HG03280 (cell line): ENCODE measurements around the gene RASGRP1.
"Not testable (repeated sequence)": the region's sequence is repeated elsewhere in the genome, so short reads cannot be mapped to it uniquely, and the experiment has no call there.

Source experiments
- ATAC-seq: cut with Tn5 transposase; IDR thresholded peaks from one replicate; pipeline ENCODE4 v1.9.1; 2021; ENCODE audit warnings: mild to moderate bottlenecking, moderate library complexity; ENCODE audit not compliant: unreplicated experiment

RASGRP1 gene

DNA sequence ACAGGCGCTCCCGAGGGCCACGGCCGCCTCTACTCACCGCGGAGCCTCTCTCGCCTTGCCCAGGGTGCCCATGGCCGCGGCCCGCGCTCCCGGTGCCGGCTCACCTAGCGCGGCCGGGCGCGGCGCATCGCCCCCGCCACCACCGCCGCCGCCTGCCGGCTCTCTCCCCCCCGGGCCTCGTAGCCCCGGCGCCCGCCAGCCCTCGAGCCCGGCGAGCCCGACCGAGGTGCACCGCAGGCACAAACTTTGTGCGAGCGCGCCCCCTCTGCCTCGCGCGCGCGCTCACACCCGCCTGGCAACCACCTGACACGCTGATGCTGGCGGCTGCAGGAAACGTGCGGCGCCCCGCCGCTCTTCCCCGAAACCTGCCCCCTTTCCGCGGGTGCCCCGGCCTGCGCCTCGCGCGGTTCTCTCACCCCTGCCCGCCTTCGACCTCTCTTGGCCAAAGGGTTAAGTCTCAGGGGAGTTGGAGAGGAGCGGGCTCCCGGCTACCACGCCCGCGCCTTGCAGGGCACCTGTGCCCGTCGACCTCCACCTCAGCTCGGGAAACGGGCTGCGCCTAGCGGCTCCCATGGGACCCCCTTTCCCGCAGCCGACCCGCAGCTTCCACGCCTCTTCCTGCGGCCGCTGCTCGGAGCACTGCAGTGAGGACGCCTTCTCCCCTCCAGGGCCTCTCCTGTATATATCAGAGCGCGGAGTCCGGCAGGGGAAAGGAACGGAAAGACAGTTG, at the start of gene RASGRP1:
Gene RASGRP1, minus strand, starts transcription at position 258 of the 730 bp plus-strand sequence. Its CDS starts 186 bp downstream, at position 72.
- peak; percentile 72 for ATAC-seq

- ATAC-seq: no peak
These were observed 48.5 kb upstream of the RASGRP1 start for GRCh38 chr15:38613085-38613484.

DNA sequence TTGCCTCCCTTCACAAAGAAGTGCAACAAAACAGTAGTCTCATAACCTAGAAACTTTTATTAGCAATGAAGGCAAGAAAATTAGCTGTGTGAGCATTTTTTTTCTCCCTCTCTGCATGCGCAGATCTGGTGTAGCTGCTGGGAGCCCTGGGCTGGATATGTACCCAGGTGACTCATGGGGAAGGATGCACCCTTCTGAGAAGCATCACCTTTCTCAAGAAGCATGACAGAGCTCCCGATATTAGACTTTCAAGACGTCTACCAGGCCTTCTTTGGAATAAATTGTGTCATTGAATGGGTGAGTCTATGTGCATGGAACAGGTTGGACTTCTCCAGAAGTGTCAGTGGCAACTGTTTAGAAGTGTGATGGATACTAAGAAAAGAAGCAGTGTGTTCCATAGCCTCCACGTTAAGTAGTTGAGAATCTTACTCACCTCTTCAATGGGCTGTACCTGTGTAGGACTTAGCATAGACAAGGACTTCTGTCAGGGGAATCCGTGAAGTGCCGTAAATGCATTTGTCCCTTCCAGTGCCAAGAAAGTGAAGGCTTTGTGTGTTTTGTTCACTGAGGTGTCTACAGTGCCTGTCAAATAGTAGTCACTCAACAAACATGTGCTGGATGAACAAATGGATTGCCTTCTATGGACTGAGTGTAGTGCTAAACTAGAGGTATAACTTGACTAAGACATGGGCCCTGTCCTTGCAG, 47.7 kb upstream of the RASGRP1 start:
- no peak for ATAC-seq

GRCh38 chr15:38611228-38611627, 46.6 kb upstream of the RASGRP1 start:
- ATAC-seq: no peak

- ATAC-seq: no peak
These were observed 46.1 kb upstream of the RASGRP1 start for GRCh38 chr15:38610748-38611147.

GRCh38 chr15:38609097-38609738, 44.6 kb upstream of the RASGRP1 start:
- ATAC-seq: no peak

- no peak for ATAC-seq
These were observed 44.1 kb upstream of the RASGRP1 start for GRCh38 chr15:38608682-38609081.

DNA sequence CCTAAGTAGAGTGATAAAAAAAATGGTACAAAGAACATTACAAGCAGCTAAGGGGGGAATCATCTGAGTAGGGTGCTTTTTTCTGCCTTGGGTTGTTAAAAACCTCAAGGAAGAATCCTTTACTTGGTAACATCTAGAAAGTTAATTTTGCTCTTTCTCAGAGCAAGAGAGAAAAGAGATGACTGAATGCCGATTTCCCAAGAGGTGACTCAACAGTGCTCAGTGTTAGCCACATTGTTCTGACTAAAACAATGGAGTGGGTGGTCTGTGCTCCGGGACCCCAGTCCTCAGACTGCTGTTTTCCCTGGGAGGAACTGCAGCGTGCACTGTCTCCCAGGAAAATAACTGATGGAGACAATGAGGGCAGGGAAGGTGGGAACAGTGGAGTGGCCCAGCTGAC, 41.1 kb upstream of the RASGRP1 start:
- no peak for ATAC-seq

DNA sequence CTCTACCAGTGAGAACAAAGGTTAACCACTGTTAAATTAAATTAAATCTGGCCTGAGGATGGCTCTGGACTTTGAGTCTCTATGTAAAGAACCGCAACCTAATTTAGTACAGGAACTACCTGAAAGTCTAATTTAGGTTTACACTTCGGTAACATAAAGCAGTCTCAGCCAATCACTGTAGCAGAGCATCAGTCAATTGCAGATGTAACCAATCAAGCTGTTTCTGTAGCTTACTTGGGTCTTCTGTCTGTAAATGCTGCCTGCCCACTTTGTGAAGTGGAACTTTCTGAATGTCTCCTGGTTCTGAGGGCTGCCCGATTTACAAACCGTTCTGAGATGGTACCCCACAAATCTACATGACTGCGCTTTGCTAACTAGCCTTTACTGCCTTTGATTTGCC, 39.1 kb upstream of the RASGRP1 start:
- ATAC-seq: no peak

- no peak for ATAC-seq
These were observed 38.5 kb upstream of the RASGRP1 start for GRCh38 chr15:38602910-38603670.

DNA sequence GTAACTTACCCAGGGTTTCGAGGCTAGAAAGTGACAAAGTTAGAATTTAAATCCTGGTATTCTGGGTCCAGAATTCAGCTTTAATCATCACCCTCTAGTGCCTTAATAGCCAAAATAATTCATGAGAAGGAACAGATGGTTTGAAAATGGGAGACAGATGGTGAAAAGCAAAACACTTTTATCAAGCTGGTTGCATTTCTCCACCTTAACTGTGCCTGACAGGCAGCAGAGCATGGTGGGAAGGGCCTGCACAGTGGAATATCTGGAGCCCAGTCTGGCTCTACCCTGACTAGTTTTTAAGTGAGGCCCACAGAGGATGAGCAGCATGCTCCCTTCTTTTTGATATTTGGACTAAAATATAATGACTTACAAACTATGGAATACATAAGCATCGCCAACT, 35.6 kb upstream of the RASGRP1 start:
- ATAC-seq: no peak

GRCh38 chr15:38598749-38599148, 34.1 kb upstream of the RASGRP1 start:
- no peak for ATAC-seq

GRCh38 chr15:38597219-38597800, 32.7 kb upstream of the RASGRP1 start:
- no peak for ATAC-seq

- ATAC-seq: no peak
These were observed 28.9 kb upstream of the RASGRP1 start for GRCh38 chr15:38593524-38593923.

DNA sequence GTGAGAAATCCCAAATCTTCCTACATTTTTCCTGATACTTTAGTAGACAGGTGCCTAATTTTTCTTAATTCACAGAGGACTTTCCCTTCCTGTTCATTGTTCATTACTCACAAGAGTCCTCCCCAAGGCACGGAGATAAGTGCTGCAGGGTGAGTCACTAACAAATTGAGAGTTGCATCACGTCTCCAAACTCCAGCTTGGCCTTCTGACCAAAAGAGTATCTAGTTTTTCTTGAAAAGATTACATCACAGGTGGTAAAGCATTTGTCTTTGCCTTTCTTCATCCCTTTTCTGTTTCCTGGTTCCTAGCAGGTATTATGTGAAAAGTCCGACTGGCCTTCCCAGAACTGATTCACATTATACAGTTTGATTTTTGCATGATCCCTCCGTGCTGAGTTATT, 24.9 kb upstream of the RASGRP1 start:
- no peak for ATAC-seq

- no peak for ATAC-seq
These were observed 24.1 kb upstream of the RASGRP1 start for GRCh38 chr15:38588672-38589071.

- ATAC-seq: no peak
These were observed 22.6 kb upstream of the RASGRP1 start for GRCh38 chr15:38587214-38587613.

DNA sequence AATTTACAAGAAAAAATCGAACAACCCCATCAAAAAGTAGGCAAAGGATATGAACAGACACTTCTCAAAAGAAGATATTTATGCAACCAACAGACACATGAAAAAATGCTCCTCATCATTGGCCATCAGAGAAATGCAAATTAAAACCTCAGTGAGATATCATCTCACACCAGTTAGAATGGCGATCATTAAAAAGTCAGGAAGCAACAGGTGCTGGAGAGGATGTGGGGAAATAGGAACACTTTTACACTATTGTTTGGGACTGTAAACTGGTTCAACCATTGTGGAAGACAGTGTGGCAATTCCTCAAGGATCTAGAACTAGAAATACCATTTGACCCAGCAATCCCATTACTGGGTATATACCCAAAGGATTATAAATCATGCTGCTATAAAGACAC, 21.4 kb upstream of the RASGRP1 start:
- ATAC-seq: not testable (repeated sequence)

DNA sequence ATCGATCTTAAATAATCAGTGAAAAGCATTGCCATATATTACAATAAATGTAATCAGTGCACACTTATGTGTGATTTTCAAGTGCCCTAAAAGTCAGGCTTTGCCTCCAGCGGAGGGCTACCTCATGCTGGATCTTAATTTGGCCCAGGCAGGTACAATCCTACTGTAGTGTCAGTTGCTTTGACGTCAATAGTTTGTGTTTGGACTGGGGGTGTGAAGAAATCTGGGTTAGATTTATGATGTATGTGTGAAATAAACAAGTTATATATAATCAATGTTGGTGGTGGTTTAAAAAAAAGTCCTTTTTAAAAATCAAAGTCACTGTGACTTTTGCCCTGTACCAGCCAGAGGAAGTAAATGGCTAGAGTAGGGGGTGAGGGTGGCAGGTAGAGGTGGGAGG, 14.0 kb upstream of the RASGRP1 start:
- no peak for ATAC-seq

DNA sequence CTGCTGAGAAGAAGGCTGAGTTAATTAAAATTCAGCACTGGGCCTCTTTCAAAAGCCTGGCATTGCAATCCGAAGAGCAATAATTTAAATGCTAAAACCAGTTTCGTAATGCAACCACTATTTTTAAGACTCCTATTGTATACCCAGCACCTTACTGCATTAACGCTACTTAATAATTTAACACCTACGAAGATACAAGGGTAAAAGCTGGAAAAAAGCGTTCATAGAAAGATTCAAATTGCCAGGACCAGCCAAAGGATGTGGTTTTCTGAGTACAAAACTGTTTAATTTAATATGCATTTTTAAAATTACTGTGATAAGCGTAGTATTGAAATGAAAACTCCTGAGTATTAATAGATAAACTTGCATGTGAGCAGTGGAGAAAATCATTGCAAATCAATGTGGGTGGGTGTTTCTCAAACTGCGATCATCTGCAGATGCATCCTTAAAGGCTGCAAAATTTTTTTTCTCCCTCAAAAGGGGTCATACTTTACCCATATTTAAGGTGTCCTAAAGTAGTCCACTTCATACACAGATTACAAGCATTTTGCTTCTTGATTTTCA, 12.9 kb upstream of the RASGRP1 start:
- no peak for ATAC-seq

DNA sequence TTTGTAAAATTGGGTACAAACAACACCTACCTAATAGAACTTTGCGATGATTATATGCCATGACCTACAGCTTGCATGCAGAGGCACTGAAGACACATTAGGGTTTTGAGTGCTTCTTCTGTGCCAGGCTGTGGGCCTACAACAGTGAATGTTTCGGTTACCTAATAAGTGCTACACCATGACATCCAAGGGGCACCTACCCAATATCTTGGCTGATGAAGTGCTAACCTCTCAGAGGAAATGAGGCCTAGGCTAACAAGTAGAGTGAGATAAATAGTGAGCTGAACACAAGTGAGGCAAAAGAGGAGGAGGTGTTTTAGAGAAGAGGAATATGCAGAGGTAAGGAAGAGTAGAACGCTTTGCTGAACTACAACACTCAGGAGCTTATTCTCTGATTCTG, 12.2 kb upstream of the RASGRP1 start:
- no peak for ATAC-seq
